ENCODE results near the gene ASF1B.

ASF1B gene

GRCh38 chr19:14119644-14120496 lies 16.5 kb downstream of the ASF1B start:
- no peak overlapping the region for H3K4me3 ChIP-seq (ENCODE audit: control insufficient read depth, low read depth, low read length)
- no peak for TF ChIP-seq CTCF (conservative IDR thresholded peaks at IDR 0.05; ENCODE audit: control insufficient read depth, insufficient read depth, low read depth, low read length)
- DNase-seq (ENCODE audit: low read depth), result no peak

GRCh38 chr19:14119146-14119545 lies 17.2 kb downstream of the ASF1B start:
- no peak for DNase-seq (ENCODE audit: low read depth)
- no peak overlapping the region for H3K4me3 ChIP-seq (ENCODE audit: control insufficient read depth, low read depth, low read length)

GRCh38 chr19:14118165-14119051 lies 18.0 kb downstream of the ASF1B start:
- peak; percentile 78 for DNase-seq (ENCODE audit: low read depth)
- peak overlapping the region; percentile 46 for H3K4me3 ChIP-seq (ENCODE audit: control insufficient read depth, low read depth, low read length)
- no peak for TF ChIP-seq CTCF (conservative IDR thresholded peaks at IDR 0.05; ENCODE audit: control insufficient read depth, insufficient read depth, low read depth, low read length)

More at GRCh38 chr19:14119146-14119545, 17.2 kb downstream of the ASF1B start:
- no peak for TF ChIP-seq CTCF (conservative IDR thresholded peaks at IDR 0.05; ENCODE audit: control insufficient read depth, insufficient read depth, low read depth, low read length)

- no peak for TF ChIP-seq CTCF (conservative IDR thresholded peaks at IDR 0.05; ENCODE audit: control insufficient read depth, insufficient read depth, low read depth, low read length)
- DNase-seq (ENCODE audit: low read depth), result peak; percentile 98
- H3K4me3 ChIP-seq (ENCODE audit: control insufficient read depth, low read depth, low read length), result peak within 1 kb of the TSS; percentile 74
These were observed 18.7 kb downstream of the ASF1B start, which contains the start of gene PRKACA for GRCh38 chr19:14117668-14118164. Gene PRKACA (minus strand): TSS chr19:14117762. CDS start chr19:14117547, 215 bp downstream.

- TF ChIP-seq CTCF (conservative IDR thresholded peaks at IDR 0.05; ENCODE audit: control insufficient read depth, insufficient read depth, low read depth, low read length), result no peak
- no peak for DNase-seq (ENCODE audit: low read depth)
- H3K4me3 ChIP-seq (ENCODE audit: control insufficient read depth, low read depth, low read length), result peak overlapping the region; percentile 74
These were observed 19.3 kb downstream of the ASF1B start for GRCh38 chr19:14116918-14117578.

- no peak for DNase-seq (ENCODE audit: low read depth)
- no peak for TF ChIP-seq CTCF (conservative IDR thresholded peaks at IDR 0.05; ENCODE audit: control insufficient read depth, insufficient read depth, low read depth, low read length)
- H3K4me3 ChIP-seq (ENCODE audit: control insufficient read depth, low read depth, low read length), result peak overlapping the region; percentile 74
These were observed 19.9 kb downstream of the ASF1B start for GRCh38 chr19:14116525-14116917.
